Measurements from ENCODE around the gene IGSF23.

Gene IGSF23

DNA sequence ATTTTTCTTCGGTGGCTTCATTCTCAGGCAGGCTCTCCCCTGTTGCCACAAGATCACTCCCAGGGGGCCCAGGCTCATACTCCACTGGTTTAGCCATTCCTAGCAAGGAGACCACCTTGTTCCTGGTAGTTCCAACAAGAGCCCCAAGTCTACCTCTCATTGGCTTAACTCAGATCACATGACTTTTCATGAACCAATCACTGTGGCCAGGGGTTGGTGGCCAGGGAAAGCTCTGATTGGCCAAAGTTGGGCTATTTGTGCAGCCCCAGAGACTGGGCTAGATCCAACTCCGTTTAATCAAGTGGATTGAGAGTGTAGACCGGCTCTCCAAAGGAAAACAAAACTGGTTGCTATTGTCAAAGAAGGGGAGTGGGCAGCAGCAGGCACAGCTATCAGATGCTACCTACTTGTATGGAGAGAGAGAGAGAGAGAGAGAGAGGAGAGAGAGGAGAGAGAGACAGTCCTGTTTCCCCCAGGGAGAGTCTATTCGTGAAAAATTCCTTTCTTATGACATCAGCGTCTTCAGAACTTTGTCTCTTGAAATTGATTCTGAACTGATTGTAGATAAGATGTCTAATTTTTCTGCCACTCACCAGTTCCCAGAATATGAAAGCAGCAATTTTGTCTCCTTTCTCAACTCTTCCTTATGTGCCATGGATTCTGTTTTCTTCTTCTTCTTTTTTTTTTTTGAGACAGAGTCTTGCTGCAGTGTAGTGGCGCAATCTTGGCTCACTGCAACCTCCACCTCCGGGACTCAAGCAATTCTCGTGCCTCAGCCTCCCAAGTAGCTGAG, 63.9 kb downstream of the IGSF23 start:
- TF ChIP-seq, protein P1, sequence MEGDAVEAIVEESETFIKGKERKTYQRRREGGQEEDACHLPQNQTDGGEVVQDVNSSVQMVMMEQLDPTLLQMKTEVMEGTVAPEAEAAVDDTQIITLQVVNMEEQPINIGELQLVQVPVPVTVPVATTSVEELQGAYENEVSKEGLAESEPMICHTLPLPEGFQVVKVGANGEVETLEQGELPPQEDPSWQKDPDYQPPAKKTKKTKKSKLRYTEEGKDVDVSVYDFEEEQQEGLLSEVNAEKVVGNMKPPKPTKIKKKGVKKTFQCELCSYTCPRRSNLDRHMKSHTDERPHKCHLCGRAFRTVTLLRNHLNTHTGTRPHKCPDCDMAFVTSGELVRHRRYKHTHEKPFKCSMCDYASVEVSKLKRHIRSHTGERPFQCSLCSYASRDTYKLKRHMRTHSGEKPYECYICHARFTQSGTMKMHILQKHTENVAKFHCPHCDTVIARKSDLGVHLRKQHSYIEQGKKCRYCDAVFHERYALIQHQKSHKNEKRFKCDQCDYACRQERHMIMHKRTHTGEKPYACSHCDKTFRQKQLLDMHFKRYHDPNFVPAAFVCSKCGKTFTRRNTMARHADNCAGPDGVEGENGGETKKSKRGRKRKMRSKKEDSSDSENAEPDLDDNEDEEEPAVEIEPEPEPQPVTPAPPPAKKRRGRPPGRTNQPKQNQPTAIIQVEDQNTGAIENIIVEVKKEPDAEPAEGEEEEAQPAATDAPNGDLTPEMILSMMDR (IDR thresholded peaks at IDR 0.05): no peak

DNA sequence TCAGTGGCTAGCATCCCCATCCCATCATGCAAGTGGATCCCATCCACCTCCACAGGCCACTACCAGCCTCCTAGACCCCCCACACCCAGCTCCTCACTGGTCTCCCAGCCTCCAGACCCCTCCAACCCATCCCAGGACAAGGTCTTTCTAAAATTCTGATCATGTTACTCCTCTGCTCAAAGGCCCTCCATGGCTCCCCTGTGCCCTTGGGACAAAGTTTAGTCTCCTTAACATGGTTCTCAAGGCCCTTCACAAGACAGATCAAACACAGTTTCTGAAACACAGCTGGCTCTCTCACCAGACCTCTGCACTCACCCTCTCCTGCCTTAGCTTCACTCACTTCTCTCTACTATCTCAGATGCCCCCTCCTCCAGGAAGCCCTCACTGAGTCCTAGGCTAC, 67.2 kb downstream of the IGSF23 start:
- TF ChIP-seq, protein P1 (IDR thresholded peaks at IDR 0.05): no peak

DNA sequence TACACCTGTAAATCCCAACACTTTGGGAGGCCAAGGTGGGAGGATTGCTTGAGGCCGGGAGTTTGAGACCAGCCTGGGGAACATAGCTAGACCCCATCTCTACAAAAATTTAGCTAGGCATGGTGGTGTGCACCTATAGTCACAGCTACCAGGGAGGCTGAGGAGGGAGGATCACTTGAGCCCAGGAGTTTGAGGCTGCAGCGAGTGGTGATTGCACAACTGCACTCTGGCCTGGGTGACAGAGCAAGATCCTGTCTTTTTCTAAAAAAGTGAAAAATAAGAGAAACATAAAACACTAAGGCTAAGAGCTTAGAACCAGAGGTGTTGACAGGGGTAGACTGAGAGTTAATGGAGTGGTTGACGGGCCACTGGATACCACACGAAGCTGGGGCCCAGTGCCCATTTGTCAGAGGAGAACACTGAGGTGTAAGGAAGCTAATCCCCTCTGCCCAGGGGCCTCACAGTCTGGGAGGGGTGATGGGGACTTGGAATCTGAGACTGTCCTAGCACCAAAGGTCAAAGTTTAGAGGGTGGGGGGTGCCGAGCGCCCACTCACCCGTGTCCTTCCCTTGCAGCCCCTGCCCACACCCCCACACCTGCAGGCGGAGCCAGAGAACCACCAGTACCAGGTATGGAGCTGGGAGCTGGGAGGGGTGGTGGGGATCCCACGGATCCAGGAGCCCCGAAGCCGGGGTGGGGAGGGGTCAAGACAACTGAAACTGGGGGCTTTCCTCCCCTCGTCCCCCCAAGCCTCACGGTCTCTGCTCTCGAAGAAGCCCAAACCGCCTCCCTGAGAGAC, 68.8 kb downstream of the IGSF23 start:
- TF ChIP-seq, protein P1 (IDR thresholded peaks at IDR 0.05): no peak

DNA sequence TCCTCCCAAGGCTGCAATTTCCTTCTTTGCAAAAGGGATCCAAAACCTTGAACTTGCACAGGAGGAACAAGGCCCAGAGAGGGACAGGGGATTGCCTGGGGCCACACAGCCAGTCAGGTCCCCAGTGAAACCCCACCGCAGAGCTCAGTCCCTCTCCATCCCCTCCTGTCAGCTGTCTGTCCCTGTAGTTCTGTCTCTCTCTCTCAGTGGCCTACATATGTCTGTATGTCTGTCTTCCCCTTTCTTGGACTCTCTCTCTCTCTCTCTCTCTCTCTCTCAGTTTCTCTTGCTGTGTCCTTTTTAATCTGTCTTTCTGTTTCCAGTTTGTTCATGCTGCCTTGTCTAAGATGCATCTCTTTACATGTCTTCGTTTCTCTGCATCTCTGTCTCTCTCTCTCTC, 69.4 kb downstream of the IGSF23 start:
- TF ChIP-seq, protein P1 (IDR thresholded peaks at IDR 0.05): no peak

DNA sequence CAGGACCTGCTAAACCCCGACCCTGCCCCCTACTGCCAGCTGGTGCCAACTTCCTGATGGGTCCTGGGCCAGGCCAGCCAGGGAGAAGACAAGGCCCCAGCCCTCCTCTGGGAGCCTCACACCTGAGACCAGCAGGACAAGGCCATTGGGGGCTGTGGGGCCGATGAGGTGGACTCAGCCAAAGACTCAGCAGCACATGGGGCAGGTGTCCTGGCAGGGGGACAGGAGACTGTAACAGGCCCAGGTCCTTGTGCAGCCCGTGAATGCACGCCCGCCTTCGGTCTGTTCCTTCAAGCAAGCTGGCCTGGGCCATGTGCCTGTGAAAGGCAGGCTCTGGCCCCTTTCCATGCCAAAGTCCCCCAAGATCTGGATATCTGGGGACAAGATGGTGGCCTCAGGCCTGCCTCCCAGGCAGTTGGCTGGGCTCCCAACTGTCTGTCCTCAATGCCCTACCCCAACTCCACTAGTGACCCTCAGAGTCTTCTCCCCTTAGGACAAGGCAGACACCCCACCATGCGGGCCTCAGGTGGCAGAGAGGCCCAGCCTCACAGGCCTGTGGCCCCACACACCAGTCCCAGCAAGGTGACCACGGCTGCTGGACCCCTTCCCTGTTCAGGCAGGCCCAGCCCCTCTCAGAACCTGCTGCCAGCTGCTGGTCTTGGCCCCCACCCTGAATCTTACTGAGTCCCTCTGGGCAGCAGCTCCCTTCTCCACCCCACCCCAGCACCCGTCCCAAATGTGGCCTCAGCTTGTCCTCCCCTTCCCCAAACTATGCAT, 70.3 kb downstream of the IGSF23 start:
- TF ChIP-seq, protein P1 (IDR thresholded peaks at IDR 0.05): no peak

DNA sequence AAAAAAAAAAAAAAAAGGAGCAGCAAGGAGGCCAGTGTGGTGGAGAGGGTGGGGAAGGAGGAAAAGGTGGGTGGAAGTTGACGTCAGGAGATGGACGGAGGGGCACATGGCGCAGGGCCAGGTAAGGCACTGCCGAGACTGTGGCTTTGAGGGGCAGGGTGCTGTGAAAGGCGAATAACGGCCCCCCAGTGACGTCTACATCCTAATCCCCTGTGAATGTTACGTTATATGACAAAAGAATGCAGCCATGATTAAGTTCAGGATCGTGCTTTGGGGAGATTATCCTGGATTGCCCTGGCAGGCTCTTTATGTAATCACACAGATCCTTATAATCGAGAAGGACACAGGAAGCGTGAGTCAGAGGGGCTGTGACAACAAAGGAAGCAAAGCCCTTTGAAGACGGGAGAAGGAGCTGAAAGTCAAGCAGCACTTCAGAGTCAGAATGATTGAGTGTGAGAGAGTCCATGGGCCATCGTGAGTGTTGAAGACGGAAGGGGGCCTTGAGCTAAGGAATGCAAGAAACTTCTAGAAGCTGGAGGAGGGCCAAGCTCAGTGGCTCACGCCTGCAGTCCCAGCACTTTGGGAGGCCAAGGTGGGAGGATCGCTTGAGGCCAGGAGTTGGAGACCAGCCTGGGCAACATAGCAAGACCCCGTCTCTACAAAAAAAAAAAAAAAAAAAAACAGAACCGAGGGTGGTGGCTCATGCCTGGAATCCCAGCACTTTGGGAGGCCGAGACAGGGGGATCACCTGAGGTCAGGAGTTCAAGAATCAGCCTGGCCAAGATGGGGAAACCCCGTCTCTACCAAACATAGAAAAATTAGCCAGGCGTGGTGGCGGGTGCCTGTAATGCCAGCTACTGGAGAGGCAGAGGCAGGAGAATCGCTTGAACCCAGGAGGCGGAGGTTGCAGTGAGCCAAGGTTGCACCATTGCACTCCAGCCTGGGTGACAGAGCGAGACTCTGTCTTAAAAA, 71.8 kb downstream of the IGSF23 start:
- TF ChIP-seq, protein P1 (IDR thresholded peaks at IDR 0.05): no peak

All from LNCAP (cell line).